GM12864 (cell line): ENCODE results near the gene IGLL1.
"Not testable (repeated sequence)": the region's sequence is repeated elsewhere in the genome, so short reads cannot be mapped to it uniquely, and the experiment has no call there.

Experiments used
- DNase-seq: peaks from one replicate; pipeline ENCODE4 v3.0.0-alpha.2; 2011; ENCODE audit warnings: low read depth
- H3K4me3 ChIP-seq: 2 replicates; pipeline ENCODE4 v1.5.1; 2011; ENCODE audit warnings: mild to moderate bottlenecking, low read depth, low read length, control low read depth
- TF ChIP-seq, protein P1 (sequence below): IDR thresholded peaks from 2 replicates; pipeline ENCODE4 v1.5.1; 2011; ENCODE audit warnings: low read depth, mild to moderate bottlenecking, moderate library complexity, low read length, control low read depth, inconsistent platforms; ENCODE audit errors: missing control alignments

IGLL1 gene

DNA sequence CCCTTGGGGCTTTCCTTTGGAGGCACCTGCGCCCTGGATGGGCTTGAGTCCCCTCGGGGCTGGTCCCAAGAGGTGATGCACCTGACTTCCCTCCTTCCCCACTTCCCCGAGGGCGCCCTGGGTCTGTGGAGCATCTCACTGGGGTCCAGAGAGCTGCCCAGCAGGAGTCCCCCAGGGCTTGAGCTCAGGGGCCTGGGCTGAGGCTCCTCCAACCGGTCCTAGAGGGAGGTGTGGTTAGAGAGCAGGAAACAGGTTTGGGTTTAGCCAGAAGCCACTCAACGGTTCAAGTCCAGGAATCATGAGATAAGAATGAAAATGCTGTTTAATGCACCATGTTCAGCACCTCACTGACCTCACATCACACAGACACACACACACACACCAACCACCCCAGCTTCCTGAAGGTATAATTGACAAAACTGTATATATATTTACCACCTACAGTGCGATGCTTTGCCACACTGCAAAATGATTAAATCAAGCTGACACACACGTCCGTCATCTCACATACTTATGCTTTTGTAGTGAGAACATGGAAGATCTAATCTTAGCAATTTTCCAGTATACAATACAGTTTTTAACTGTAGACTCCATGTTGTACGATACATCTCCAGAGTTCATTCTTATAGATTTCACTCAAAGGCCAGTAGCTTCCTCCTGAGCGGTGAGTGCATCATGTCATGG lies 628 bp upstream of the IGLL1 start:
- TF ChIP-seq, protein P1, sequence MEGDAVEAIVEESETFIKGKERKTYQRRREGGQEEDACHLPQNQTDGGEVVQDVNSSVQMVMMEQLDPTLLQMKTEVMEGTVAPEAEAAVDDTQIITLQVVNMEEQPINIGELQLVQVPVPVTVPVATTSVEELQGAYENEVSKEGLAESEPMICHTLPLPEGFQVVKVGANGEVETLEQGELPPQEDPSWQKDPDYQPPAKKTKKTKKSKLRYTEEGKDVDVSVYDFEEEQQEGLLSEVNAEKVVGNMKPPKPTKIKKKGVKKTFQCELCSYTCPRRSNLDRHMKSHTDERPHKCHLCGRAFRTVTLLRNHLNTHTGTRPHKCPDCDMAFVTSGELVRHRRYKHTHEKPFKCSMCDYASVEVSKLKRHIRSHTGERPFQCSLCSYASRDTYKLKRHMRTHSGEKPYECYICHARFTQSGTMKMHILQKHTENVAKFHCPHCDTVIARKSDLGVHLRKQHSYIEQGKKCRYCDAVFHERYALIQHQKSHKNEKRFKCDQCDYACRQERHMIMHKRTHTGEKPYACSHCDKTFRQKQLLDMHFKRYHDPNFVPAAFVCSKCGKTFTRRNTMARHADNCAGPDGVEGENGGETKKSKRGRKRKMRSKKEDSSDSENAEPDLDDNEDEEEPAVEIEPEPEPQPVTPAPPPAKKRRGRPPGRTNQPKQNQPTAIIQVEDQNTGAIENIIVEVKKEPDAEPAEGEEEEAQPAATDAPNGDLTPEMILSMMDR: no peak
- no peak overlapping the region for H3K4me3 ChIP-seq
- no peak for DNase-seq

DNA sequence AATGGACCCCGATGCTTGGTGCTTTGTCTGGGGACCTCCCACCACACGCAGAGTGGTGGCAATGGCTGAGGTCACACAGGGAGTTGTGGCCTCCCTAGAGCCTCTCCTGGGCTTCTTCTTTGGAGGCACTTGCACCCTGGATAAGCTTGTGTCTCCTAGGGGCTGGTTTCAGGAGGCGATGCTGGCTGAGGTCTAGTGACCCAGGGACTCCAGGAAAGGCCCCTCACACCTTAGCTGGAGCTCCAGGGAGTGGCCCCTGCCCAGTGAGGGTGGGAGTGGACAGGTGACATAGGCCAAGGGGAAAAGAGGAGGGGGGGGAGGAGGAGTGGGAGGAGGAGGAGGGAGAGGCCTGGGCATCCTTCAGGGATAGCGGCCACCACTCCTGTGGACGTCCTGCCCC lies 810 bp downstream of the IGLL1 start:
- DNase-seq: no peak
- H3K4me3 ChIP-seq: no peak overlapping the region
- TF ChIP-seq, protein P1: no peak

DNA sequence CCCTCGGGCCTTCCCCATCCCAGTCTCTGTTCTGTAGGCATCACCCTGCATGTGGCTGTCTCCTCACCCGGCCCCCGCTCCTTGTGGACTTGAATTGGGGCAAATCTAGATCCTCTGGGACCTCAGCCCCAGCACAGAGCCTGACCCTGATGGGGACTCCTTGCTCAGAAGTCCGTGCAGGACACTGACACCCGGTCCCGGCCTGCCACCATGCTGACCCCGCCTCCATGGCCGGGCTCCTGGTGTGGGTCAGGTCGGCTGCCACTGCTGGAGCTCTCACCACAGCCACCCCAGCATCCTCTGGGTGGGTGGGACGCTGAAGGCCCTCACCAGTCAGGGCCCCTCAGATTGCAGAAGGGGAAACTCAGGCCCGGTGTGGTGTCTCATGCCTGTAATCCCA lies 1.8 kb downstream of the IGLL1 start:
- no peak overlapping the region for H3K4me3 ChIP-seq
- no peak for DNase-seq
- TF ChIP-seq, protein P1: no peak

DNA sequence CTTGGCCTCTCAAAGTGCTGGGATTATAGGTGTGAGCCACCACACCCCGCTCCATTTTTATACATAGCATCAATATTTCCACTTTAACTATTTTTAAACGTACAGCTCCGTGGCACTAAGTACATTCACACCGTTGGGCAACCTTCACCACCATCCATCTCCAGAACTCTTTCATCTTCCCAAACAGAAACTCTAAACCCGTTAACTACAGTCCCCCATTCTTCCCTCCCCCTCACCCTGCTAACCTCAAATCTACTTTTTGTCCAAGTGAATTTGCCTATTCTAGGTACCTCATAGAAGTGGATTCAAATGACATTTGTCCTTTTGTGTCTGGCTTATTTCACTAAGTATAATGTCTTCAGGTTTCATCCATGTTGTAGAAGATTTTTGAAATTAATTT lies 3.4 kb downstream of the IGLL1 start:
- DNase-seq: no peak
- TF ChIP-seq, protein P1: no peak
- no peak overlapping the region for H3K4me3 ChIP-seq

DNA sequence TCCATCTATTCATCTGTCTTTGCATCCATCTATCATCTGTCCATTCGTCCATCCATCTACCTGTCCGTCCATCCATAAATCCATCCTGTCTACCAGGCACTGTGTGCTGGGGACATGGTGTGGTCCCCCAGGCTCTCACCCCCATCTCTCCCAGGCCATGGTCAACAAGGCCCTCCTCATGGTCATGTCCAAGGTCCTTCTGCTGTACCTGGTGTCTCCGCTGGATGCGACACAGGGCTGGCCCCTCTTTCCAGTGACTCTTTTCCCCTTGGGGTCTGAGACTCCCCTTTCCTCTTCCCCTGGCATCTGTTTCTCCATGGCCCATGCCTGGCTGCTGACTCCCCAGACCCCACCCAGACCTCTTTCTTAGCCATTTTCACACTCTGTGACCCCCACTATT lies 4.5 kb downstream of the IGLL1 start:
- TF ChIP-seq, protein P1: no peak
- no peak for DNase-seq
- no peak overlapping the region for H3K4me3 ChIP-seq

DNA sequence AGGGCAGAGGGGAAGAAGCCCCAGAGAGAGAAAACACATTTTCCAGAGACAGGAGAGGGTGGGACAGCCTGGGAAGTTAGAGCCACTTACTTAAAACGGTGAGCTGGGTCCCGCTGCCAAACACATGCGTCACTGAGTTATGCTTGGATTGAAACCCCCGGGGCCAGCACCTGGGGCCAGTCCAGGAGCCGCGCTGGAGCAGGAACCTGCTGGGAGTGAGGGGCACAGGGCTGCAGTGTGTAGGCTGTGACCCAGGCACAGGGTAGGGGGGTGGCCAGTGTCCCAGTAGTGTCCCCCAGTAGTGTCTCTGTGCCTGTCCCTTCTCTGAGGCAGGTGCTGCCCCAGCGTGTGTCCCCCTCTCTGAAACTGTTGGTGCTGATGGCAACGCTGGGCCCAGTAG lies 5.2 kb downstream of the IGLL1 start:
- no peak for DNase-seq
- no peak overlapping the region for H3K4me3 ChIP-seq
- TF ChIP-seq, protein P1: no peak

DNA sequence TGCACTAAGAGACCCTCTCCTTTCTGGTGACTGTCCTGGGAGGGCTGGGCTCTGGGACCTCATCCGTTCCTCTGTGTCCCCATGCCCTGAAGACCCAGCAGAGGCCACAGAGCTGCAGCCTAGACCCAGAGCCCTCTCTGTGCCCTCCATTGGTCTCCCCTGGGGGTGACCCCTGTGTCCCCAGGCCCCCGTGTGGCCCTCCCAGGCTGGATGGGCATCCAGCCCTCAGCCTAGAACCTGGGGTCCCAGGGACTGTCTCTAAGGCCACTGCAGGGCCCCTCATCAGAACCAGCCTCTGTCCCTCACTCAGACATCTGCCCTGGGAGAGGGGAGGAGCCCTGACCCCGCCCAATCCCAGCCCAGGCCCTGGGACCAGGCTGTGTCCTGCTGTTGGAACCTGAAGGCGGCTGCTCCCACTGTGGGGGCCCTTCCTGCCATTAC lies 5.7 kb downstream of the IGLL1 start:
- TF ChIP-seq, protein P1: no peak

DNA sequence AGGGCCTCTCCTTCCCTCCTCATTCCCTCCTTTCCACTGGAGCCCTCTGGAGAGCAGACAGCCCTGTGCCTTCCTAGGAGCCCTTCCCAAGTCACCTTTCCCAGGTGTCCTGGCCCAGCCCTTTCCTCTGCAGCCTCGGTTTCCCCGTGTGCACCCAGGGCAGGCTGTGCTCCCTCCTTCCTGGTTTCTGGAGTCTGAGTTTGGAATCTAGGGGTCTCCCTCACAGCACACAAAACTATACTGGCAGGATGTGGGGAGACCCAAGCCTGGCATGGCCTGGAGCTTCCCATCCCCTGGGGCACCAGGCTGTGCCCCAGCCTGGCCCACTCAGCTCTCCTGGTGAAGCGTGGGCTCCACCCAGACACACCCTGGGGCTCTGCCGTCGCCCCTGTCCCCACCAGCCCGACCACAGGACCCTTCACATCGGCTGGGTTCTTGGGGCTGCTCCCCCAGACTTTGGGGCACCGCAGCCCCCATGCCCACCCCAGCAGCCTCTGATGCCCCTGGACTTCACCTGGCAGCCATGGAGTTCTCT lies 6.3 kb downstream of the IGLL1 start:
- not testable (repeated sequence) for H3K4me3 ChIP-seq, DNase-seq

More for the DNA sequence above, 5.7 kb downstream of the IGLL1 start:
- no peak overlapping the region for H3K4me3 ChIP-seq
- no peak for DNase-seq

DNA sequence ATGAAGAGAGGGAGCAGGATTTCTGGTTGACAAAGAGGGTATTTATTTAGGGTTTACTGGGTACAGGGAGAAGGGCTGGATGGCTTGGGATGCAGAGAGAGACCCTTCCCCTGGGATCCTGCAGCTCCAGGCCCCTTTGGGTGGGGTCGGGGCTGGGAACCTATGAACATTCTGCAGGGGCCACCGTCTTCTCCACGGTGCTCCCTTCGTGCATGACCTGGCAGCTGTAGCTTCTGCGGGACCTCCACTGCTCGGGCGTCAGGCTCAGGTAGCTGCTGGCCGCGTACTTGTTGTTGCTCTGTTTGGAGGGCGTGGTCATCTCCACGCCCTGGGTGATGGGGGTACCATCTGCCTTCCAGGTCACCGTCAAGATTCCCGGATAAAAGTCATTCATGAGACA lies 7.0 kb downstream of the IGLL1 start:
- not testable (repeated sequence) for DNase-seq, H3K4me3 ChIP-seq
